GM10847 (cell line): ENCODE results near the gene KCNMB2.

Experiments
- POLR2A ChIP-seq: IDR thresholded peaks from 2 replicates; pipeline ENCODE4 v1.6.1; 2011; ENCODE audit not compliant: insufficient read length; ENCODE audit errors: extremely low read depth

The KCNMB2 gene

DNA sequence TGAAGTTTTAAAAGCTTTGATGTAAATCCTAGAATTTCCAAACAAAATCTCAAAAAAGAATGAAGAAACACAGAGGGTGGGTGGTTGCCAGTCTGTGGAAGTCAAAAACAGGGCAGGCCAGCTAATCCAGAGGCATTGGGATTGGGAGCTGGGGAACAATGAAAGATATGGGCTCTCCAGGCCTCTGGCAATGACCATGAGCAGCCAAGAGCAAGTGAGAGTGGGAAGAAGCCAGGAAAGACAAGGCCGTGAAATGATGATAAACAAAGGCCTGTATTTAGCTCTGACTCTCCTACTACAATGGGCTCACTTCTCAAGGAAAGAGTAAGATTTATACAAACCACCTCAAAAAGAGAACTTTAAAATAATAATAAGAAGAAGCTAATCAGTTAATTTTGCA lies 286.9 kb downstream of the KCNMB2 start:
- no peak for TF ChIP-seq POLR2A

DNA sequence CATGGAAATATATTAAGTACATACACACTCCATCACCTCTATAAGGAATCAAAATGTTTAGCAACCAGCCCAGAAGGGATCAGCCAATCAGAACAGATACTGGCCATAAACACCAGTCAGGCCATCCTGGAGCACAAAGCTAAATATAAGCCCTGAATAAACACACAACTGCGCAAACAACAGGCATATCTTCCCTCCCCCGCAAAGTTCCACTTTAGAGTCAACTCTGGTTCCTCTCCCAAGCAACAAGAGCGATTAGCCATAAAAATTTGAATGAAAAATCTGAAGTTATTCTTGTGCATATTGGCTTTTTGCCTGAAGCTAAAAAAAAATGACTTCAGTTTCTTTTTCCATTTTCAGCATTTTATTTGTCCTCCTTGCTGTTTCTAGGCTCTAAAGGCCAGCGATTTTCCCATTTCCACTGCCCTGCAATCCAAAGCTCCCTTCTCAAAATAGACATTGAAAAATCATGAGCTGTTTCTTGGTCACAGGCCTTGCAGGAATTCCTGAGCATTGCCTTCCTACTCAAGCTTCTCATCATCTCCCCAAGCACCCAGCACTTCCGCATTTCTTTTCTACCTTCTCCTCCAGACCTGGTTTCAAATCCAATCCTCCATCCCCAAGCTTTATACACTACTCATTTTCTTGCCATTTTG lies 287.5 kb downstream of the KCNMB2 start:
- TF ChIP-seq POLR2A: no peak

DNA sequence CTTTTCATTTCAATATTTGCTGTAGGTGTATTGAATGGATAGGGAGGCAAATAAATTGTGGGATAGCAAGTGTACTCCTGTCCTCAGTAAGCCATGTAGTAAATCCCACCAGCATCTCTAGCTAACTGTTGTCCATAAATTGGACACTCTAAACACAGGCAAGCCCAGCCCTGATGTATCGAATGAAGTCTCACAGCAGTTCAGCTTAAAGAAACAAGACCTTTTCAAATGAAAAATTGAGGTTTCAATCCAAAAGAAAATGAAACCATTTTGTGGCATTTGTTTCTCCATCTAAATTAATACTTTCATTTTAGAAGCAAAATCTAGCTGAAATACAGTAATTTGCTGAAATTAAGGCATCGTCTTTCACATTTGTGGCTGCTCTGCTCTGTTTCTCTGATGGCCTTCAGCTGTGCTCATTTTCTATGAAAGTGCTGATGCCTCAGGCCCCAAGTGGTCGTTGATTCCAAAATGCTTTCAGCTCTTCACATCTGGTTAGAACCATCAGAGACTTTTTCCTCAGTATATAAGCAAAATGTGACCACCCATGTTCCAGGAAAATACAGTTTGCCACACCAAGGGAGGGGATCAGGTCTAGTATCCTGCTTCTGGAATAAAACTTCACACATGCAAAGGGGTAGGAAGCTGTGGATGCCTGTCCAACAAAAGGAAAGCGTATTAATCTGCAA lies 290.3 kb downstream of the KCNMB2 start:
- TF ChIP-seq POLR2A: no peak

DNA sequence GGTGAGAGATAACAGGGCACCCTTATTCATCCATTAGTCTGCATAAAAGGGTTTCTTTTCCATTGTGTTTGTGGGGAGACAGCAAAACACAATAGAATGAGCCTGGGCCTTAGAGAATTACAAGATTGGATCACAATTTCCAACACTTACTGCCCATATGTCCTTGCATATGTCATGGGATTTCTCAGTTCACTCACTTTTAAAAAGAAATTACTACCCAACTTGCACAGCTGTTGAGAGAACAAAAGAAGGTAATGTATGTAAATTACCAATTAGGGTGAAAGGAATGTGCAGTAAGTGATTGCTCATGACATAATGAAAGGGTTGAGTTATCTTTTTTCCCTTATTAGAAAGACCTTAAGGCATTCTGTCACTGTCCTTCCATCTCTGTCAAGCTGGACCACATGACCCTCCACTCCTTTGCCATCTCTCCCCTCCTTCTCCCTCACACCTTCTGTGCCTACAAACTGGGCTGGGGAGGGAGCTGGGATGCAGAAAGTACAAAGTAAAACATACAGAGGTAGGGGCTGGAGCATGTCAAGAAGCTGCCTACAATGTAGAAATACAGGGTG lies 291.1 kb downstream of the KCNMB2 start:
- TF ChIP-seq POLR2A: no peak

DNA sequence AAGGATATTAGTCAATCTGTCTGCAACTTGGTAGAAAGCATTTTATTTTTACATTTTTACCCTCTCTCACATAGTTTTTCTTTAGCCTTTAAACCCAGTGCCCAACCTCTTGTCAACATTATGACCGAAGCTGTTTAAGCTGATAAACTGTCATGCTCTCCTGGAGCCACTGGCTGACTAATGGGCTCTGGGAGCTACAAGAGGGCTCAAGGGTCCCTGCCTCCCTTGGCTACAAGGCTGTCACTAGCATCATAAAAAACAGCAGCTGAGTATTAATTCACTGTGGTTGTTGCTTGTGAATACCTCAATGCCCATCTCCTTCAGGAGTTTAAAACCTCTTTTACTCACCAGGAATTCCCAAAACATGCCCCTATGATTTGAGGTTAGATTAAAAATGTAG lies 297.5 kb downstream of the KCNMB2 start:
- no peak for TF ChIP-seq POLR2A

DNA sequence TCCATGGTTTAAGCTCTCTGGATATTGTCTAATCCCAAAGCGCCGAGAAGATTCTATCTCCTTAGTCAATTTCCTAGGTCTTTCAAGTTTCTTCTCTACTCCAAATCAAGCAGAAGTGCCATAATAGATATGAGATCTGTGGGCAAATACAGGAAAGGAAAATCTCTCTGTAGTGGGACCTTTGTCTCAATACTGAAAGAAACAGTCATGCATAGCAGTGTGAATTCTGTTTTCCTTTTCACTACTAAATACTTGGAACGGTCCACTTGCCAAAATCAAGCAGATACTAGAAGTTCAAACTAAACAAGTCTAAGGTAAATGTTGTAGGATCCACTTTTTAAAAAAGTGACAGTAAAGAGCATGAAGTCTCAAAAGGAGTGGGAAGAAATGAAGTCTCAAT lies 298.8 kb downstream of the KCNMB2 start:
- TF ChIP-seq POLR2A: no peak

DNA sequence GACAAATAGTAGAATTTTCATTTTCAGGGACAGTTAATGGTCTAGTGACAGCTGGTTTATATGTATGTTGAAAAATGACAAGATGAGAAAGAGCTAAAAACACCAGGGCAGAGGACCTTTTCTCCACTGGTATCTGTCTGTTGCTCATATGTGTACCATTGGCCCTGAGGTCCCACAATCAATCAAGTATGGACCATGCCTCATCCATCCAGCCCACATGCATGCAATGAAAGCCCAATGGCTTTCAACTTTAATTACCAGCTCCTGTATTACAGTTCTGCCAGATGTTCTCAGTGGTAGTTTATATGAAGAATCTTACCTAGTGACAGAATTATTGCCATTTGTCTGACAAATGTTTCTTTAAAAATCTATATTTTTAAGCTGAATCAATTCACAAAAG lies 301.3 kb downstream of the KCNMB2 start:
- no peak for TF ChIP-seq POLR2A

DNA sequence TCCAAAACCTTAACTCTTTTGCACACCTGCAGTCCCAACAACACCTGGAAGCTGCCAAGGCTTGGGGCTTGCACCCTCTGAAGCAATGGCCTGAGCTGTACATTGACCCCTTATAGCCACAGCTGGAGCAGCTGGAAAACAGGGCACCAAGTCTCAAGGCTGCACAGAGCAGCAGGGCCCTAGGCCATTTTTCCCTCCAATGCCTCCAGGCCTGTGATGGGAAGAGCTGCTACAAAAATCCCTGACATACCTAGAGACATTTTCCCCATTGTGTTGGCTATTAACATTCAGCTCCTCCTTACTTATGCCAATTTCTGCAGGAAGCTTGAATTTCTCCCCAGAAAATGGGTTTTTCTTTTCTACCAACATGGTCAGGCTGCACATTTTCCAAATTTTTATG lies 304.4 kb downstream of the KCNMB2 start:
- TF ChIP-seq POLR2A: no peak

DNA sequence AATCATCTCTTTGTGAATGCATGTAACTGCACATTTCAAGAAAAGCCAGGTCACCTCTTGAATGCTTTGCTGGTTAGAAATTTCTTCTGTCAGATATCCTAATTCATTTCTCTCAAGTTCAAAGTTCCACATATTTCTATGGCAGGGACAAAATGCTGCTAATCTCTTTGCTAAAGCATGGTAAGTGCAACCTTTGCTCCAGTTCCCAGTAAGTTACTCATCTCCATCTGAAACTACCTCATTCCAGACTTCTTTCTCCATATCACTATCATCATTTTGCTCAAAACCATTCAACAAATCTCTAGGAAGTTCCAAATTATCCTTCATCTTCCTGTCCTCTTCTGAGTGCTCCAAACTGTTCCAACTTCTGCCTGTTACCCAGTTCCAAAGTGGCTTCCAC lies 304.8 kb downstream of the KCNMB2 start:
- no peak for TF ChIP-seq POLR2A

DNA sequence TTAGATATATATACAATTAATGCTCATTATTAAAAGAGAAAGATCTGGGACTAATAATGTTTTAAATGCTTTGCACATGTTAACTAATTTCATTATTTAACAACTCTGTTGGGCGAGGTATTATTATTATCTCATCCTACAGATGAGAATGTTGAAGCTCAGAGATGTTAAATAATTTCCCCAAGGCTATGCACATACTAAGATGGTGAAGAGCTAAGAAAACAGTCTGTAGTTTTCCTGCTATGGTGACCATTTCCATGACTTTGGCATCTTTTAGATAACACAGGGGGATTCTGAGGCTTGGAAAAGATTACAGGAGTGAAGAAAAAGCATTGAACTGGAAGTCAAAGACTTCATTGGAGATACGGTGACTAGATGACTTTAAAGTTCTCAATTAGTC lies 308.7 kb downstream of the KCNMB2 start:
- no peak for TF ChIP-seq POLR2A

DNA sequence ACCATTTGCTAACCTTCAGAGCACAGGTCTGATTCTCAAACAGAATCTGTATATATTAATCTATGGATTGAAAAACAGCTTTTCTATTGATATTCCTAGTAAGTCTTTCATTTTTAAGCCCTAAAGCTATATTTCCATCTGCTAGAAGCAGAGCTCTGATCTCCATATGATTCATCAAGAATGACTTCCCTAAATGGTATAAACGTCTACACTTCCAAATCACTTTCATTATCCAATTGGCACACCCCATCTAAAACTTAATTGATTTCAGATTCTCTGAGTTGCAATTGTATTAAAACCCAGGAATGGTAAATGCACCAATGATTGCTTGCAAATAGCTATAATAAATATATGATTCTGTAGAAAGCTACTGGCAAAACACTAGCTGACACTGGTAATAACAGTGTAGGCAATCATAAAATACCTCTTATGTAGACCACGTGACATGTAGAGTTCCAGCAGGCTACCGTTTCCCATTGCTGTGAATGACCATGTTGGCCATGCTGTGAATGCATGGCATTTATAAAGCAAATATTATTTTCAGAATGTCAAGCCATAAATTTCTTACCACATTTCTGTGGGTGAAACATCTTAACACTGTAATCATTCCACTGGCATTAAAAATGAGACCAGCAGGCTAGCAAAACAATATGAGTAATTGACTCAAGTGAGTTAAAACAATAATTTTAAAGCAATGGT lies 309.3 kb downstream of the KCNMB2 start:
- no peak for TF ChIP-seq POLR2A

DNA sequence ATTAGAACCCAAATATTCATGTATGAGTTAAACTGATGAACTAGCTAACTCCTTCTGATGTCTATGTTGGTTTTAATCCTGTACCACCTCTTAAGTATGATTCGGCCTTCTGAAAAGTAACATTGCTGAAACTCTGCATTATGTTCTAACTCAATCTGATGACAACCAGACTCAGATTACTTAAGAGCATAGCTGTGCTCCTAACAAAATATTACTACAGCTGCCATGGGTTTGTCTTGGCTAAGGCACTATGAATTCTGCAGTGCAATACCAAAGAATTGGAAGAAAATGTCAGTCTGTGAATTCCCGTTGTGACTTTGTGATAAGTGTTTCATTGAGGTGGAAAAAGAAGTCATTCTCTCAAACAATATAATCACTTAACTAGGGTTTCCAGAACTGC lies 311.0 kb downstream of the KCNMB2 start:
- TF ChIP-seq POLR2A: no peak

DNA sequence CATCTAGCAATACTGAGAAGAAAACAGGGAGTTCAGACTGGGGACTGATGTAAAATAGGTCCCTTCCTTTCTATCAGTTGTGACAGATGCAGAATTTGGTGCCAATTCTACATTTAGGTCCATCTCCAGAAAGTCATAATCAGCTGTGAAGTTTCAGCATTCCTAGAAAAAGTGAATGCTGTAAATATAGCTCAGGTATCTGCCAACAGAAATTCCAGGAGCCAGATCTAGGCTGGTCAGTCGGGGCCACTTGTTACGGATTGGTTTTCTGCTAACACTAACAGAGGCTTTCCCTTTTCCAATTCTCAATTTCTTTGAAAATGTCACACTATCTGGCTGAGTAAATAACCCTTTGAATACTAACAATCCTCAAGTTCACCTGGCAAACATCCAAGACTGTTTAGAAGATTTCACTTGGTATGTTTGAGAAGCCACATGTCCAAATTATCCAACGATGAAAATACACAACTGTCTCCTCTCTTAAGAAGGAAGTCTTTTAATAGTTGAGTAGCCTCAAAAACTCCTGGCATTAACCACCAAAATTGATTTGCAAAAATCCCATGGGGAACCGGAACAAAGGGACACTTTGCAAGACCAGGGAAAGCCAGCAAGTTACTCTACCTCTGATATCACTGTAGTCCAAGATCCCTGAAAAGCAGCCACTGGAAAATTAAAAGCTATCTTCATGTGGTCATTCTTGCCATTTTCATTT lies 313.1 kb downstream of the KCNMB2 start:
- no peak for TF ChIP-seq POLR2A

DNA sequence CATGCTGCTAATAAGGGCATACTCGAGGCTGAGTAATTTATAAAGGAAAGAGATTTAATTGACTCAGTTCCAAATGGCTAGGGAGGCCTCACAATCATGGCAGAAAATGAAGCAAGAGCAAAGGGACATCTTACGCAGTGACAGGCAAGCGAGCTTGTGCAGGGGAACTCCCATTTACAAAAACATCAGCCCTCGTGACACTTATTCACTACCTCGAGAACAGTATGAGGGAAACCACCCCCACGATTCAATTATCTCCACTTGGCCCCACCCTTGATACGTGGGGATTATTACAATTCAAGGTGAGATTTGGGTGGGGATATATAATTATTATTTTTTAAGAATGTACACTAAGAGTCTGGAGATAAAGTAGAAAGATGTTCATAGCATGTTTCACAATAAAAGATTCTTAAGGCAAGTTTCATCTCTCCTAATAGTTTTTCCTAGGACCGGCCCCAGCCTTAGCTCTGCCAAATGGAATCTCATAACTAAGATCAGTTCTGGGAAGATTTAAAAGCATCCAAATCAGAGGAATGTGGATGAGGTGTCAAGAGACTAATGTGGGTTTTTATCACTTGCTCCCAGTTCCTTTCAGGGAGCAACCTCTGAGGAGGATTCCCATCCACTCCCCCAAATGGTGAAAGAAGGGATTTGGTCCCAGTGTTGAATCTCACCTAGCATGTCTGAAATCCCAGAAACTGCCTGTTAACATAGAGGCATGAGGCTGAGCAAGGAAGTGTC lies 314.4 kb downstream of the KCNMB2 start:
- TF ChIP-seq POLR2A: no peak

DNA sequence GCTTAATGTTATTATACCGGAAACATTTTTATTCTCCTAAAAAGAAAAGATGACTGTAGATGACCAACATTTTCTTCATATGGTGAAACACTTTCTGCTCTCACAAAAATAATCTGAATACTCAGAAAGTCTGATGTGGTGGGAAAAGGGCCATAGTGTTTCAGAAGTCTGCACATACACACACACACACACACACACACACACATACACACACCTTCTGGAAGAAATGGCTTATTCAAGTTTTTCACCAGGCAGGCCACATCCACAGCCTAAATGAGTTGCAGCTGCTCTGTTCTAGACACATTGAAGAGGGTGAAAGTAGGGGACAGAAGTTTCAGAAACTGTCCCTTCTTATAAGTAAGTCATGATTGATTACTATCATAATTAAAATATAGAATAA lies 315.3 kb downstream of the KCNMB2 start:
- TF ChIP-seq POLR2A: no peak

DNA sequence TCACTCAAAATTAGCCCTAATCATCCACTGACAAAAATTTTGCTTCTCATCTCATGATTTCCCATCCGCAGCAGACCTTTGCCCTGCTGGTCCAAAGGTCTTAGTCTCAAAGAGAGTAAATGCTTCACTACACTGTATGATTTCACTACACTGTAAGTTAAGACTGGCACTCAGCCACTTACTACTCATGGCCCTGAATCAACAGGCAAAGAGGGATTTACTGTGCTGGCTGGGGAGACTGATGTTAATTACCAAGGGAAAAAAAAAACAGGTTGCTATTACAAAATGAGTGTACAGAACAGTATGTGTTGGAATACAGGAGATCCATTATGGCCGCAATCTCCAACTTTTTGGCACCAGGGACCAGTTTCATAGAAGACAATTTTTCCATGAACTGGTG lies 320.6 kb downstream of the KCNMB2 start:
- no peak for TF ChIP-seq POLR2A
